ENCODE measurements around the gene AOX1.
"Not testable (repeated sequence)": the region's sequence is repeated elsewhere in the genome, so short reads cannot be mapped to it uniquely, and the experiment has no call there.

Gene AOX1

DNA sequence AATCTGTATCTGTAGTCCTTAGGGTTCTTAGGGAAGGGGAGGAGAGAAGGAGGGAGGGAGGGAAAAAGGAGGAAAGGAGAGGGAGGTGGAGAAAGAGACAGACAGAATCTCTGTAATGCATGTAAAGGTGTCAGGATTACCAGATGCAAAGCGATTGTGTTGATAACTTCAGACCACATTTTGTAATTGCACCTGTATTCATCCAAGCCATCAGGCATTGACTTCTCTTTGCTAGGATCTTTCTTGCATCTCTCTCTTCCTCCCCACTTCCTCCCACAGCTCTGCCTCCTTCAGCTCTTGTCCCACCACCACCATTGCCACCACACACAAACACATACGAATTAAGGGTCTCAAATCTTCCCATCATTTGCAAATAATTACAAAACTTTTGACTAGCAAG lies 91.4 kb downstream of the AOX1 start:
- TF ChIP-seq, protein P1, sequence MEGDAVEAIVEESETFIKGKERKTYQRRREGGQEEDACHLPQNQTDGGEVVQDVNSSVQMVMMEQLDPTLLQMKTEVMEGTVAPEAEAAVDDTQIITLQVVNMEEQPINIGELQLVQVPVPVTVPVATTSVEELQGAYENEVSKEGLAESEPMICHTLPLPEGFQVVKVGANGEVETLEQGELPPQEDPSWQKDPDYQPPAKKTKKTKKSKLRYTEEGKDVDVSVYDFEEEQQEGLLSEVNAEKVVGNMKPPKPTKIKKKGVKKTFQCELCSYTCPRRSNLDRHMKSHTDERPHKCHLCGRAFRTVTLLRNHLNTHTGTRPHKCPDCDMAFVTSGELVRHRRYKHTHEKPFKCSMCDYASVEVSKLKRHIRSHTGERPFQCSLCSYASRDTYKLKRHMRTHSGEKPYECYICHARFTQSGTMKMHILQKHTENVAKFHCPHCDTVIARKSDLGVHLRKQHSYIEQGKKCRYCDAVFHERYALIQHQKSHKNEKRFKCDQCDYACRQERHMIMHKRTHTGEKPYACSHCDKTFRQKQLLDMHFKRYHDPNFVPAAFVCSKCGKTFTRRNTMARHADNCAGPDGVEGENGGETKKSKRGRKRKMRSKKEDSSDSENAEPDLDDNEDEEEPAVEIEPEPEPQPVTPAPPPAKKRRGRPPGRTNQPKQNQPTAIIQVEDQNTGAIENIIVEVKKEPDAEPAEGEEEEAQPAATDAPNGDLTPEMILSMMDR (IDR thresholded peaks at IDR 0.05), result no peak

DNA sequence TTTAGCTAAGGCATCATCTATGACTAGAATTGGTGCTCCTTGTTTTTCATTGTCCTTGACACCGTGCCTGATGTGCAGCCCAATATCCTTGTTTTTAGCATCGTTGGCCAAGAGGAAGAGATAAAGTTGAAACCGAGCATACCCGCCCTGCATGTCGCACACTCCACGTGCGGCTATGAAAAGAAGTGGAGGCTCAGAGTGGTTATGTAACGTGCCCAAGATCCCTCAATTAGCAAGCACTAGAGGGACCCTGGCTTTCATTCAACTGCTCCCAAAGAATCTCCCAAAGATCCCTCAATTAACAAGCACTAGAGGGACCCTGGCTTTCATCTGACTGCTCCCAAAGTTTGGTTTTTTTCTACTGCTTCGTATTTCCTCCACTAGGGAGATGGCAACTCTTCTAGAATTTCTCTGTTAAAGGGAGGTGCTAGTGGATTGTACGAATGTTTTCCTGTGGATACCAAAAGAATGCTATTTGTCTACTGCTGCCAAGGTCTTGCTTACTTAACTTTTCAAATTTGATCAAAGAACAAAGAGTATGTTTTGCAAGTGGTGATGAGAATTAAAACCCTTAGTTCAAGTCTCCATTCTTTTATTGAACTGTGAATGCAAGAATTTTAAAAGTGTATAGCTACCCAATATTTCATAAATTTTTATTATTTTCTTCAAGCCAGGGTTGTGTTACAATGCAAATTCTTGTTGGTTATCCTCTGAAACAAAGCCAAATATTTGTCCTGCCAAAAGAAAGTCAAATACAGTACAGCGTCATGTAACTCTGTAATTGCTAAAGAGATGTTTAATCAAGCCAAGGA lies 92.1 kb downstream of the AOX1 start:
- no peaks in the 10 kb centered on the region for H3K9me3 ChIP-seq
- H3K36me3 ChIP-seq, result no peaks in the 10 kb centered on the region
- no peak overlapping the region for H3K27ac ChIP-seq
- no peak overlapping the region for H3K4me3 ChIP-seq (ENCODE audit: low read depth in 1 of 2, low read length in 1 of 2)
- no peaks in the 10 kb centered on the region for H3K27me3 ChIP-seq
- TF ChIP-seq, protein P1 (IDR thresholded peaks at IDR 0.05), result no peak
- no peaks in the 10 kb centered on the region for H3K4me1 ChIP-seq (ENCODE audit: control insufficient read depth in 1 of 2, insufficient read depth in 1 of 2, low read depth in 1 of 2, low read length in 1 of 2)

More for the DNA sequence above, 91.4 kb downstream of the AOX1 start:
- Histone ChIP-seq H3K4me1 (ENCODE audit: control insufficient read depth in 1 of 2, insufficient read depth in 1 of 2, low read depth in 1 of 2, low read length in 1 of 2) (no peaks in the 10 kb centered on the region), H3K36me3 (no peaks in the 10 kb centered on the region), H3K27me3 (no peaks in the 10 kb centered on the region), H3K4me3 (ENCODE audit: low read depth in 1 of 2, low read length in 1 of 2) (no peak overlapping the region), H3K27ac (no peak overlapping the region), H3K9me3 (no peaks in the 10 kb centered on the region)

DNA sequence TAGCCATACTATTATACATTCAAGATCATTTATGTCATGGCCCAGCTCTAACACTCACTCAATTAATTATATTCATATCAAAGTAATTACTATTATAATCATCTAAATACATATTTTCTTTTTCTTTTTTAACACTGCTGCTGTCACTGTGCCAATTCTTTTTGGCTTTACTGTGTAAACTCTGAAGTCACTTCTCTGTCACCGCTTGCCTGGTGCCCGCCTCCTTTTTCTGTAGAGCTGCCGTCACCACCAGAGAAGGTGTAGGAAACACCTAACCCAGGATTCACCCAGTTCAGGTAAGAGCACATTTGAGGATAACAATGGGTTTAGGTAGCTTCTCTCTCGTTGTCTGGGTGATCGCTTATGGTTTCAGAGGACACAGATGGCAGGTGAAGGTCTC lies 93.3 kb downstream of the AOX1 start:
- H3K9me3 ChIP-seq, result no peaks in the 10 kb centered on the region
- no peak overlapping the region for H3K4me3 ChIP-seq (ENCODE audit: low read depth in 1 of 2, low read length in 1 of 2)
- no peaks in the 10 kb centered on the region for H3K4me1 ChIP-seq (ENCODE audit: control insufficient read depth in 1 of 2, insufficient read depth in 1 of 2, low read depth in 1 of 2, low read length in 1 of 2)
- no peaks in the 10 kb centered on the region for H3K36me3 ChIP-seq
- H3K27ac ChIP-seq, result no peak overlapping the region
- no peaks in the 10 kb centered on the region for H3K27me3 ChIP-seq
- TF ChIP-seq, protein P1 (IDR thresholded peaks at IDR 0.05), result no peak

DNA sequence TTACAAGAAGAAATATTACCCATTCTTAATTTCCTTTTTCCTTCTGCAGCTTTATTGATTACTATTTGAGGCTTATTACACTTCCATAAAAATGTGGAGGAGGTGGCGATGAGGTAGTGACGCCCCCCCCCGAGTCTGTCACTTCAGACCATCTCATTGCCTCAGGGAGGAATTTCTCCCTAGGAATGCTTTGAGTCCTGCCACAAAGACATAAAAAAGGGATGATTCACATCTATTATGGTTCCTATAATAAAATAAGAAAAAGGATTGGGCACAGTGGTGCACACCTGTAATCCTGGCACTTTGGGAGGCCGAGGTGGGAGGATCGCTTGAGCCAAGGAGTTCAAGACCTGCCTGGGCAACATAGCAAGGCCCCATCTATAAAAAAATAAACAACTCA lies 93.7 kb downstream of the AOX1 start:
- H3K36me3 ChIP-seq, result no peaks in the 10 kb centered on the region
- H3K4me1 ChIP-seq (ENCODE audit: control insufficient read depth in 1 of 2, insufficient read depth in 1 of 2, low read depth in 1 of 2, low read length in 1 of 2), result no peaks in the 10 kb centered on the region
- H3K27ac ChIP-seq, result no peak overlapping the region
- TF ChIP-seq, protein P1 (IDR thresholded peaks at IDR 0.05), result no peak
- H3K9me3 ChIP-seq, result no peaks in the 10 kb centered on the region
- H3K4me3 ChIP-seq (ENCODE audit: low read depth in 1 of 2, low read length in 1 of 2), result no peak overlapping the region
- no peaks in the 10 kb centered on the region for H3K27me3 ChIP-seq

DNA sequence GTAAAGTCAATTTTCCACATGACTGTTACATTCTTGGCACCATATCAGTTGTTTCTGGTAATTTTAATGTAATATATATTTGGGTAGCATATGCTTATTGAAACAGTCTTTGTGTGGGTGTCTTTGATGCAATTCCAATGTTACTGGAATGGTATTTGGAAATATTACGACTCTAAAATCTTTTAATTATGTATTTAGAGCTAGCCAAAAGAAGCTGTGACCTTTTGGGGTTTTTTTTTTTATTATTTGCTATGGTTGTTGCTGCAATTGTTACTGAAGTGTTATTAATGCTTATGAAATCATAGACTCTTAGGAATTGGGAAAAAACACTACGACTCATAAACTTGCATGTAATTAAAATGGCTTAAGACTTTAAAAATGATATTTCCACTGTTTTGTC lies 95.9 kb downstream of the AOX1 start:
- H3K27me3 ChIP-seq, result no peaks in the 10 kb centered on the region
- H3K4me3 ChIP-seq (ENCODE audit: low read depth in 1 of 2, low read length in 1 of 2), result no peak overlapping the region
- H3K36me3 ChIP-seq, result no peaks in the 10 kb centered on the region
- TF ChIP-seq, protein P1 (IDR thresholded peaks at IDR 0.05), result no peak
- no peak overlapping the region for H3K27ac ChIP-seq
- H3K9me3 ChIP-seq, result no peaks in the 10 kb centered on the region
- H3K4me1 ChIP-seq (ENCODE audit: control insufficient read depth in 1 of 2, insufficient read depth in 1 of 2, low read depth in 1 of 2, low read length in 1 of 2), result no peaks in the 10 kb centered on the region

DNA sequence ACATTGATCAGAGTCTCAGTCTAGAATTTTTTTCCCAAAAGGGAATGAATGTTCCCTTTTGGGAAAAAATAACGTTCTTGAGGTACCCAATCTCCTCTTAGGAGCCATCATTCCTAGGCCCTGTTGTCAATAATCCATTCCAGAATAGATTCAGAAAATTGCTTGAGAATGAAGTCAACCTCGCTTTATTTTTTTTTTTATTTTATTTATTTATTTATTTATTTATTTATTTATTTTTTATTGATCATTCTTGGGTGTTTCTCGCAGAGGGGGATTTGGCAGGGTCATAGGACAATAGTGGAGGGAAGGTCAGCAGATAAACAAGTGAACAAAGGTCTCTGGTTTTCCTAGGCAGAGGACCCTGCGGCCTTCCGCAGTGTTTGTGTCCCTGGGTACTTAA lies 96.6 kb downstream of the AOX1 start:
- not testable (repeated sequence) for H3K9me3 ChIP-seq; H3K27ac ChIP-seq; H3K4me1 ChIP-seq (ENCODE audit: control insufficient read depth in 1 of 2, insufficient read depth in 1 of 2, low read depth in 1 of 2, low read length in 1 of 2); H3K4me3 ChIP-seq (ENCODE audit: low read depth in 1 of 2, low read length in 1 of 2); H3K36me3 ChIP-seq; H3K27me3 ChIP-seq
